Upper lobe of left lung (tissue), 4 donors: Measurements from ENCODE around the gene ZNF512B.

ENCODE experiments used
- CTCF ChIP-seq, 6 experiments: fragments of 450-650 bp in 4 of 6; fragments of 200-600 bp in 2 of 6; sonication (generic) in 2 of 6; IDR thresholded peaks; one replicate each; pipeline ENCODE4 v1.5.1; 2016 to 2019; ENCODE audit warnings: antibody characterized with exemption in 6 of 6
- EP300 ChIP-seq, 4 donors: sonication (generic); formaldehyde crosslinking; IDR thresholded peaks; one replicate each; pipeline ENCODE4 v1.5.1; 2017; ENCODE audit warnings: antibody characterized with exemption in 4 of 4, control low read depth in 2 of 4
- POLR2A ChIP-seq, 4 donors: fragments of 450-650 bp; IDR thresholded peaks; one replicate each; pipeline ENCODE4 v1.5.1; 2016 to 2017; ENCODE audit warnings: antibody characterized with exemption in 4 of 4, mild to moderate bottlenecking in 2 of 4

GRCh38 chr20:63946986-63947637 is 22.6 kb downstream of the ZNF512B start:
- TF ChIP-seq CTCF (IDR thresholded peaks at IDR 0.05) (no peak), EP300 (IDR thresholded peaks at IDR 0.05) (no peak), POLR2A (IDR thresholded peaks at IDR 0.05) (no peak)
